Activated naive CD4-positive, alpha-beta T cell treated with anti-CD3 and anti-CD28 coated beads, Interleukin-2, amount 10 ng/mL, durations not matched to agents 7 days and 5 days (primary cell): ENCODE data around the gene ACTR1A.

Experiments
- CTCF ChIA-PET: fragments of 350-600 bp; sonication (Branson Sonifier 250); formaldehyde crosslinking; loops from one replicate; lab custom pipeline; 2021; ENCODE audit warnings: antibody characterized with exemption; lab: Charles Lee
- DNase-seq: peaks from one replicate; pipeline ENCODE4 v3.0.0-alpha.2; 2020
- H3K27ac Mint-ChIP-seq: one replicate; pipeline ENCODE4 v1.8.0; 2021; ENCODE audit warnings: mild to moderate bottlenecking, moderate library complexity, mixed read lengths
- H3K27me3 Mint-ChIP-seq: one replicate; pipeline ENCODE4 v1.8.0; 2021; ENCODE audit warnings: mild to moderate bottlenecking, mixed read lengths
- H3K36me3 Mint-ChIP-seq: one replicate; pipeline ENCODE4 v1.8.0; 2021; ENCODE audit warnings: mixed read lengths
- H3K4me1 Mint-ChIP-seq: one replicate; pipeline ENCODE4 v1.8.0; 2021; ENCODE audit warnings: mixed read lengths
- H3K4me3 Mint-ChIP-seq: one replicate; pipeline ENCODE4 v1.8.0; 2021; ENCODE audit warnings: mild to moderate bottlenecking, moderate library complexity, mixed read lengths
- H3K9me3 Mint-ChIP-seq: one replicate; pipeline ENCODE4 v1.8.0; 2021; ENCODE audit warnings: mixed read lengths

Gene ACTR1A

DNA sequence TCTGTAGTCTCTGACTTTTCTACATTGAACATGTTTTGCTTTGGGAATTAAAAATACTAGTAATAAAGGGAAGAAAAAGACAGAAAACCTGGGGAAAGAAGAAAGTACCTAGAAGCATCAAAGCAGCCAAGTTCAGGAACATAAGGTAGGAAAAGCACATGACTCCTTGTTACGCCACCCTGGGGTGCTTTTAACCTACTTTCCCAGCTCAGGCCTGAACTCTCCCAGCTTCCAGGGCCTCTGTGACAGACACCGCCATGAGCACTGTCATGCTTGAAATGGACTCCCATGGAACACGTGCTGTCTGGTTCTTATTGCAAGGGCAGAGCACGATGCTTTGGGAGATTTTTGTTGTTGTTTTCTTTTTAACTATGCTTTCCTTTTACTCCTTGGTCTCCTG lies 11.4 kb downstream of the ACTR1A start:
- Mint-ChIP-seq H3K9me3 (no peaks in the 10 kb centered on the region), H3K27ac (no peak overlapping the region), H3K27me3 (no peaks in the 10 kb centered on the region), H3K4me1 (peaks cover 12% of the 10 kb centered on the region), H3K36me3 (peaks cover 22% of the 10 kb centered on the region), H3K4me3 (no peak overlapping the region)
- DNase-seq = no peak
- CTCF ChIA-PET = interaction anchor here (1.1 to 1.2 kb wide), 2 partner anchors 13 to 260 kb away, joined by 3 read pairs; no protein-coding TSS in a partner anchor

DNA sequence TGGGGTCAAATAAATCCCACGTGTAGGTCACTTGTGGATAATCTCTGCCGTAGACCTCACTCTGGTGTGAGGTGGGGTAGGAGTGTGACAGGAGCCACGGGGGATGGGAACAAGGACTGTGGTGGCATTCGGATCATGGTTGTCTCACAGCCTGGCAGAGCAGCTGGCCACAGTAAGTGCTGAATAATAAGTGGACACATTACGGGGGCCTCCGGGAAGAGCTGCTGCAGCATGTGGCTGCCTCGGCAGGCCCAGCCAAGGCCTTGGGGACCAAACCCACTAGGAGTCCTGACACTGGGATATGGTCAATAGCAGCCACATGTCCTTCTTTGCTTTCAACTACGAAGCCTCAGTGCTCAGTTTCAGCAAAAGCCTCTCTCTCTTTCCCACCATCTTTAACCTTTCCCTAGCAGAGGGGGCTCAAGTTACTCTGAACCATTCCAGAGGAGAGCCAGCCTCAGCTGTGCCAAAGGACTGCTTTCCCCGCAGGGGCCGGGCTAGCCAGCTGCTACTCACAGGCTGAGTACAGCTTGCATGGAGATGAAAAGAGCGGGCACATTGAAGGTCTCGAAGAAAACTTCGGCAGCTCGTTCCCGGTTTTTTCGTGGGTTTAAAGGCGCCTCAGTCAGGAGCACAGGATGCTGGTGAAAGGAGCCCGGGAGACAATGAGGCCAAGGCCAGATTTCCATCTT lies 17.3 kb downstream of the ACTR1A start:
- no peak overlapping the region for H3K4me3 Mint-ChIP-seq
- no peak overlapping the region for H3K27ac Mint-ChIP-seq
- H3K27me3 Mint-ChIP-seq = no peaks in the 10 kb centered on the region
- no peaks in the 10 kb centered on the region for H3K4me1 Mint-ChIP-seq
- CTCF ChIA-PET = interaction anchor here (0.7 kb wide), 1 partner anchor 133 kb away, joined by 4 read pairs; no protein-coding TSS in a partner anchor
- DNase-seq = no peak
- H3K36me3 Mint-ChIP-seq = peaks cover 59% of the 10 kb centered on the region
- H3K9me3 Mint-ChIP-seq = no peaks in the 10 kb centered on the region

DNA sequence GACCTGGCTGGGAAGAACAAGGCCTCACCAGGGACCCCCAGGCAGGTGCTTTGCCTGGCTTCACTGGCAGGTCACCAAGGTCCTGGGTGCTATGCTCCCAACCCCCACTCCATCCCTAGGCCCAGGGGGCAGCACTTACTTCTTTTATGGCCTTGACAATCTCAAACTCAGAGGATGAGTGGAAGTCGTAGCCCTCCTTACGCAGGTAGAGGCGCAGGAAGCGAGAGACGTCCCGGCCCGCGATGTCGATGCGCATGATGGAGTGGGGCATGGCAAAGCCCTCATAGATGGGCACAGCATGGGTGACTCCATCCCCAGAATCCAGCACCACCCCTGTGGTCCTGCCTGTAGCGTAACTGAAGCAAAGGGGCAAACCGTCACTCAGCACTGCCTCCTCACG lies 18.5 kb downstream of the ACTR1A start:
- H3K4me3 Mint-ChIP-seq = no peak overlapping the region
- no peaks in the 10 kb centered on the region for H3K27me3 Mint-ChIP-seq
- peaks cover 62% of the 10 kb centered on the region for H3K36me3 Mint-ChIP-seq
- H3K9me3 Mint-ChIP-seq = no peaks in the 10 kb centered on the region
- DNase-seq = no peak
- H3K4me1 Mint-ChIP-seq = peaks cover 1% of the 10 kb centered on the region
- no peak overlapping the region for H3K27ac Mint-ChIP-seq
- CTCF ChIA-PET = interaction anchor here (1.0 to 1.4 kb wide), 2 partner anchors 20 to 254 kb away, joined by 3 read pairs; partner anchors contain the start of gene SUFU

DNA sequence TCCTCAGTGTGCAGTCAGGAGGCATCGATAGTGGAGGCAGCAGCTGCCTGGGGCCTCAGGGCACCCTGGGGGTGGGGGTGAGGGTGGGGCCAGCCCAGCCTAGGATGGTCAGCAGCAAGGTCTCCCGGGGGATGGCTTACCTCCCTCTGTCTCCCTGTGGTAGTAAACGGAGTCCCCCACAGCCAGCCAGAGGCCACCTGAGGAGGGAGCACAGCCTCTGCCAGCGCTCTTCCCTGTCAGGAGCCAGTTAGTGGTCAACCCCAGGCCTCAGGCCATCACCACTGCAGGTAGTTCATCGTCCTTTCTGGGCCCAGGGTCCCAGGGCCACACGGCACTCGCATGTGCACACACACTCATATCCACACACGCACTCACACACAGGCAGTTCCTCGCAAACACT lies 22.1 kb downstream of the ACTR1A start:
- H3K4me3 Mint-ChIP-seq = no peak overlapping the region
- H3K27ac Mint-ChIP-seq = no peak overlapping the region
- no peaks in the 10 kb centered on the region for H3K27me3 Mint-ChIP-seq
- CTCF ChIA-PET = interaction anchor here (1.0 to 3.7 kb wide), 11 partner anchors 11 to 250 kb away, joined by 4 to 42 read pairs (median 13); partner anchors contain the start of gene SUFU
- H3K36me3 Mint-ChIP-seq = peaks cover 50% of the 10 kb centered on the region
- no peaks in the 10 kb centered on the region for H3K9me3 Mint-ChIP-seq
- no peak for DNase-seq
- peaks cover 13% of the 10 kb centered on the region for H3K4me1 Mint-ChIP-seq

DNA sequence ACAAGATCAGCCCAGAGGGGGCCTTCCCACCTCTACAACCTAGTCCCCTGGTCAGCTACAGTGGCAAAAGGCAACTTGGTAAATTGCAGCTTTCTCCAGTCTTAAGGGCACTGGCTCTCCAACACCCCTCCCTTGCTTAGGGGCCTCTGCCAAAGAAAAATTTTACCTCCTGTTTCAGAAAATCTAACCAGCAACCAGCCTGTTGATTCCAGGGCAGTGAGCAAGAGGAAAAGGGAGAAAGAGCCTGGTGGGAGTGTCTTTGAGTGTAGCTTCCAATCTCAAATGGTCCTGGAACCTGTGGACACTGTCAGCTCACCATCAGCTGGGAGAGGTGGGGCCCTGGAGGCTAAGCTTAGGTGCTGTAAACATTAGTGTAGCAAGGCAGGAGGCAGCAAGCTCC lies 22.9 kb downstream of the ACTR1A start:
- H3K27me3 Mint-ChIP-seq = no peaks in the 10 kb centered on the region
- H3K36me3 Mint-ChIP-seq = peaks cover 46% of the 10 kb centered on the region
- no peaks in the 10 kb centered on the region for H3K9me3 Mint-ChIP-seq
- peaks cover 16% of the 10 kb centered on the region for H3K4me1 Mint-ChIP-seq
- peak overlapping the region; percentile 37 for H3K27ac Mint-ChIP-seq
- CTCF ChIA-PET = interaction anchor here (0.5 to 3.7 kb wide), 24 partner anchors 11 to 312 kb away, joined by 3 to 42 read pairs (median 6); partner anchors contain the start of genes SUFU and WBP1L
- H3K4me3 Mint-ChIP-seq = no peak overlapping the region
- DNase-seq = no peak

DNA sequence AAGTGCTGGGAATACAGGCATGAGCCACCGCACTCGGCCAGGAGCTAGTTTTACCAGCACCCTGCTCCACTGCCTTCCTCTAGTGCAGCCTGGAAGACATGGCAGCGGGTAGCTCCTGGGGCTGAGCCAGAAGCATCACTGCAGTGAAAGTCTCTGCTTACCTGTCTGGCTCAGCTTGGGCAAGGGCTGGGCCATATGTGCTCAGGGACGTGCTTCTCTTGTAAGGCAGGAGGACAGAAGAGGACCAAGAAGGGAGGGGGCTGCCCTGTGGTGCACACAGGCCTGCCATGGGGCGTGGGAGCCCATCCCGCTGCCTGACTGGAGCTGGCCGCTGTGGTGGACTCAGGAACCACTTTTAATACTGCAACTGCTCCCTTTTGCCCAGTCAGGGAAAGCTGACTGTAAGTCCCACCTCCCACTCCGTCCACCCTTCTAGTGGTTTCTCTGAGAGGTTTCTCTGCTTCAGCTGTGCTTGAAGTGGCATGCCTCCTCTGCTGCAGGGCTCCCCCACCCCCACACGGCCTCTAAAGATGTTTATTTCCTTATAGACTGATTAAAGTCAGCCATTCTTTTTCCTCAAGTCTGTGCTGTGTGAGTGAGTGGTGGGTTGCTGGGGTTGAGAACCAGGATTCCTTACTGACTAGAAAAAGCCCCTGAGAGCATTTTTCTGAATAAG lies 25.9 kb downstream of the ACTR1A start:
- H3K27me3 Mint-ChIP-seq = no peaks in the 10 kb centered on the region
- H3K36me3 Mint-ChIP-seq = peaks cover 32% of the 10 kb centered on the region
- H3K9me3 Mint-ChIP-seq = no peaks in the 10 kb centered on the region
- peak overlapping the region; percentile 14 for H3K27ac Mint-ChIP-seq
- peaks cover 29% of the 10 kb centered on the region for H3K4me1 Mint-ChIP-seq
- no peak overlapping the region for H3K4me3 Mint-ChIP-seq
- CTCF ChIA-PET = interaction anchor here (3.7 kb wide), 1 partner anchor 7 kb away, joined by 13 read pairs; no protein-coding TSS in a partner anchor
- DNase-seq = peak; percentile 43

DNA sequence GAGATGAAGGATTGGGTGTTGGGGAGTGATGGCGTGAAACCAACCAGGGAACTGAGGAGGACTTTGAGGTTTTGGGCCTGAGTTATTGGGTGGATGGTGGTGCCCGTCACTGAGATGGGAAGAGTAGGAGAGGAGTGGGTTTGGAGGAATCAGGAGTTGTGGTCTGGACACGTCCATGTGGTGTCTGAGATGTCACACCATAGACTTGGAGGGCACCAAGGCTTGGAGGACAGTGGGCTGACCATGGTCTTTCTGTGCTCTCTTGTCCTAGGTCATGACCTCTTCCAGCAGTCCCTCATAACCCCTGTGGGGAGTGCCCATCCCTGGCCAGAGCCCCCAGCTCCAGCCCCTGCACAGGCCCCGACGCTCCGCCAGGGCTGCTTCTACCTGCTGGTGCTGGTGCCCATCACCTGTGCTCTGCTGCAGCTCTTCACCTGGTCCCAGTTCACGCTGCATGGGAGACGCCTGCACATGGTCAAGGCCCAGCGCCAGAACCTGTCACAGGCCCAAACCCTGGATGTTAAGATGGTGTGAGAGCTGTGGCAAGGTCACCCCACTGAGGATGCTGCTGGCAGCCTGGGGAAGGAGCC lies 27.0 kb downstream of the ACTR1A start:
- no peak for DNase-seq
- peaks cover 29% of the 10 kb centered on the region for H3K4me1 Mint-ChIP-seq
- no peaks in the 10 kb centered on the region for H3K27me3 Mint-ChIP-seq
- H3K36me3 Mint-ChIP-seq = peaks cover 24% of the 10 kb centered on the region
- CTCF ChIA-PET = interaction anchor here (2.5 kb wide), 1 partner anchor 82 kb away, joined by 9 read pairs; no protein-coding TSS in a partner anchor
- H3K9me3 Mint-ChIP-seq = no peaks in the 10 kb centered on the region
- H3K4me3 Mint-ChIP-seq = no peak overlapping the region
- H3K27ac Mint-ChIP-seq = no peak overlapping the region

DNA sequence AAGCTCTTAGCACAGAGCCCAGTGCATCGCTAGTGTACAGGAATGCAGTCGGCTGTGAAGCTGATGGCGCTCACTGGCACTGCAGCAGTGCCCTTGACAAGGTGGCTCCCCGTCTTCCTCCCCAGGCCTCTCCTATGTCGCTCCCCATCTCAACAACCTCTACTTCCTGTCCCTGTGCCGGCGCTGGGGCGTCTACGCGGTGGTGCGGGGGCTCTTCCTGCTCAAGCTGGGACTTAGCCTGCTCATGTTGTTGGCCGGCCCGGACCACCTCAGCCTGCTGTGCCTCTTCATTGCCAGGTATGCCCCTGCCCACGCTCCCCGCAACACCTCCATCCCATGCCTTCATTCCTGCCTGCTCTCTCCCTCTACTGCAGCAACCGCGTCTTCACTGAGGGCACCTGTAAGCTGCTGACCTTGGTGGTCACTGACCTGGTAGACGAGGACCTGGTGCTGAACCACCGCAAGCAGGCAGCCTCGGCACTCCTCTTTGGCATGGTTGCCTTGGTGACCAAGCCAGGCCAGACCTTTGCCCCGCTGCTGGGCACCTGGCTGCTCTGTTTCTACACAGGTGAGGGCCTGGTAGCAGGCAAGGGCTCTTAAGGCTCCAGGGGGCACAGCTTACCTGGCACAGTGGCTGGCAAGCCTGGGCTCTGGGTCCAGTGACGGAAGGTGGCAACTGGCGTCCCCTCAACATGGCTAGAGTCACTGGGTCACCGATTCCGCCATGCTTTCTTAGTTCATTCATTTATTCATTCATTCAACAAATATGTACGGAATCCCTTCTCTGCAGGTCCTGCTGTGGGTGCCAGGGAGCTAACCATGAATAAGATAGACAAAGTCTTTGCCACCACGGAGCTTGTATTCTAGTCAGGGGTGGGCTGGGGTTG lies 28.8 kb downstream of the ACTR1A start:
- H3K27ac Mint-ChIP-seq = peak overlapping the region; percentile 83
- peaks cover 29% of the 10 kb centered on the region for H3K4me1 Mint-ChIP-seq
- peaks cover 21% of the 10 kb centered on the region for H3K36me3 Mint-ChIP-seq
- CTCF ChIA-PET = interaction anchor here (1.2 to 2.5 kb wide), 2 partner anchors 80 to 244 kb away, joined by 3 to 9 read pairs; no protein-coding TSS in a partner anchor
- peak; percentile 54 for DNase-seq
- H3K27me3 Mint-ChIP-seq = no peaks in the 10 kb centered on the region
- no peaks in the 10 kb centered on the region for H3K9me3 Mint-ChIP-seq
- H3K4me3 Mint-ChIP-seq = no peak overlapping the region

DNA sequence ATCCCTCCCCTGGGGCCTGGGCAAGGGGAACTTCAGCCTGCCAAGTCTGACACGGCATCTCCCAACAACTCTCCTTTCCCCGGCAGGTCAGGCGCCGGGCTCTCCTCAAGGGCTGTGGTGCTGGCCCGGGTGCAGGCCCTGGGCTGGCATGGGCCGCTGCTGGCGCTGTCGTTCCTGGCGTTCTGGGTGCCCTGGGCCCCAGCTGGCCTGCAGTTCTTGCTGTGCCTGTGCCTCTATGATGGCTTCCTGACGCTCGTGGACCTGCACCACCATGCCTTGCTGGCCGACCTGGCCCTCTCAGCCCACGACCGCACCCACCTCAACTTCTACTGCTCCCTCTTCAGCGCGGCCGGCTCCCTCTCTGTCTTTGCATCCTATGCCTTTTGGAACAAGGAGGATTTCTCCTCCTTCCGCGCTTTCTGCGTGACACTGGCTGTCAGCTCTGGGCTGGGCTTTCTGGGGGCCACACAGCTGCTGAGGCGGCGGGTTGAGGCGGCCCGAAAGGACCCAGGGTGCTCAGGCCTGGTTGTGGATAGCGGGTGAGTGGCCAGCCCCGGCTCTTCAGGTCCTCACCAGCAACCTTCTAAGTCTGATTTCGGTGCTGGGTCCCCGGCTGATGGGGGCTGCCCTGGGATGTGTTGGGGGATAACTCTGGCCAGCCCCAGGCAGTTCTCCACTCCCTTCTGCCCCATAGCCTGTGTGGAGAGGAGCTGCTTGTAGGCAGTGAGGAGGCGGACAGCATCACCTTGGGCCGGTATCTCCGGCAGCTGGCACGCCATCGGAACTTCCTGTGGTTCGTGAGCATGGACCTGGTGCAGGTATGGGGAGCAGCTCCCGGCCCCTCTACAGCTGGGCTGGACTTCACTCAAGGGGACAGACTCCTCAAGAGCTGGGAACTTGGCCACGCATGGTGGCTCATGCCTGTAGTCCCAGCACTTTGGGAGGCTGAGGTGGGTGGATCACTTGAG lies 31.6 kb downstream of the ACTR1A start:
- H3K27me3 Mint-ChIP-seq = no peaks in the 10 kb centered on the region
- H3K4me3 Mint-ChIP-seq = no peak overlapping the region
- CTCF ChIA-PET = interaction anchor here (0.7 kb wide), 1 partner anchor 8 kb away, joined by 3 read pairs; no protein-coding TSS in a partner anchor
- peaks cover 21% of the 10 kb centered on the region for H3K4me1 Mint-ChIP-seq
- H3K9me3 Mint-ChIP-seq = no peaks in the 10 kb centered on the region
- no peak for DNase-seq
- H3K36me3 Mint-ChIP-seq = peaks cover 13% of the 10 kb centered on the region
- no peak overlapping the region for H3K27ac Mint-ChIP-seq

DNA sequence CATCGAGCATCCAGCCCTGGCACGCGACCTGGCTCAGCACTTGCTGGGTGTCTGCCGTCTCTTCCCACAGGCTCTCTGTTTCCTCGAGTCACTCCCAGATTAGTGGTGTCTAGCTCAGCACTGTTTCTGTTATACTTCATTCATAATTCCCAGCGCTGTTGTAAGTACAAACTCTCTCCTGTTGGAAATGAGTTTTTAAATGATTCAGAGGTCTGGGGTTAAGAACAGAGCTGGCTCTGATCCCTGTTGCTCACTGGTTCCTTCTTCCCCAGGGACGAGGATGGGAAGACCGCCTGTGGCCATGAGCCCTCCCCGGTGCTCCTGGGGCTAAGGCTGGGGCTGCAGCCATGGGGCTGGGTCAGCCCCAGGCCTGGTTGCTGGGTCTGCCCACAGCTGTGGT lies 33.8 kb downstream of the ACTR1A start:
- CTCF ChIA-PET = interaction anchor here (1.0 to 2.5 kb wide), 3 partner anchors 10 to 117 kb away, joined by 3 to 13 read pairs (median 3); partner anchors contain the start of gene C10orf95
- H3K4me3 Mint-ChIP-seq = no peak overlapping the region
- no peaks in the 10 kb centered on the region for H3K9me3 Mint-ChIP-seq
- H3K36me3 Mint-ChIP-seq = peaks cover 12% of the 10 kb centered on the region
- DNase-seq = no peak
- no peak overlapping the region for H3K27ac Mint-ChIP-seq
- H3K4me1 Mint-ChIP-seq = peaks cover 16% of the 10 kb centered on the region
- H3K27me3 Mint-ChIP-seq = no peaks in the 10 kb centered on the region

DNA sequence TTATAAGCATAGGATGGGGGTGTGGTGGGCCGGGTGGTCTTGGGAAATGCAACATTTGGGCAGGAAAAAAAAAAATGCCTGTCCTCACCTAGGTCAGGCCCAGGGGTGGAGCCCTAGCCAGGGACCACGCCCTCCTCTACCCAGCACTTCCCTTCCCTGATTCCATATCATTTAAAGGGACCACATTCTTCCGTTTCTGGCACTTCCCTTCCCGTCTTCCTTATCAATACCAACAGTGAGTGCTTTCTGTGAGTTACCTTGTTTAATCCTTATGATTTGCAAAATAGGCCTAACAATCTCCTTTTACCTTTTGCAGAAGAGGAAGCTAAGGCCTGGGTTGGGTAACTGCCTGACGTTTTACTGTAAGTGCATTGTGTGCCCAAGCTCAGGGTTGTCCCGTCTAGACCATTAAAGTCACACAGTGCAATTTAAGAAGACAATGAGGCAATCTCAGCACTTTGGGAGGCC lies 34.5 kb downstream of the ACTR1A start:
- CTCF ChIA-PET = interaction anchor here (2.5 kb wide), 1 partner anchor 10 kb away, joined by 13 read pairs; no protein-coding TSS in a partner anchor
- peaks cover 8% of the 10 kb centered on the region for H3K36me3 Mint-ChIP-seq
- H3K4me1 Mint-ChIP-seq = peaks cover 13% of the 10 kb centered on the region
- H3K4me3 Mint-ChIP-seq = no peak overlapping the region
- H3K27ac Mint-ChIP-seq = no peak overlapping the region
- H3K27me3 Mint-ChIP-seq = peaks cover 5% of the 10 kb centered on the region
- H3K9me3 Mint-ChIP-seq = no peaks in the 10 kb centered on the region
- no peak for DNase-seq

DNA sequence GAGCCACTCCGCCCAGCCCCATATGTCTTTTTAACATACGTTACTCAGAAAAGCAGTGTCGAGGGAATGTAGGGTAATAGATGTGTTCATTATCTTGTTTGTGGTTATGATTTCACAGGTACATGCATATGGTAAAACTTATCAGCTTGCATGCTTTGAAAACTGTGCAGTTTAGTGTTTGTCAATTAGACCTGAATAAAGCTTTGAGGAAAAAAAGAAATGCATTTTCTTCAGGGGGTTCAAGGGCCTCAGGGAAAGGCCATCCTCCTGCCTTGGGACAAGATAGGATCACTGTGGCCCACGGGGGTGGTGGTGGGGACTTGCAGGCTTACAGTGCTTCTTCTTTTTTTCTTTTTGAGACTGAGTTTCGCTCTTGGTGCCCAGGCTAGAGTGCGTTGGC lies 35.2 kb downstream of the ACTR1A start:
- Mint-ChIP-seq H3K4me1 (peaks cover 15% of the 10 kb centered on the region), H3K9me3 (no peaks in the 10 kb centered on the region), H3K27me3 (peaks cover 11% of the 10 kb centered on the region), H3K4me3 (no peak overlapping the region), H3K27ac (no peak overlapping the region), H3K36me3 (peaks cover 5% of the 10 kb centered on the region)
- CTCF ChIA-PET = interaction anchor here (1.1 kb wide), 1 partner anchor 17 kb away, joined by 3 read pairs; no protein-coding TSS in a partner anchor
- no peak for DNase-seq
